Measurements from ENCODE around the gene EYS.
"Not testable (repeated sequence)": the region's sequence is repeated elsewhere in the genome, so short reads cannot be mapped to it uniquely, and the experiment has no call there.

Gene EYS

GRCh38 chr6:65633501-65633900 is 73.5 kb downstream of the EYS start:
- no peak for DNase-seq (ENCODE audit: low read depth in 3 of 3)

GRCh38 chr6:65631711-65632110 is 75.3 kb downstream of the EYS start:
- no peak for DNase-seq (ENCODE audit: low read depth in 3 of 3)

DNA sequence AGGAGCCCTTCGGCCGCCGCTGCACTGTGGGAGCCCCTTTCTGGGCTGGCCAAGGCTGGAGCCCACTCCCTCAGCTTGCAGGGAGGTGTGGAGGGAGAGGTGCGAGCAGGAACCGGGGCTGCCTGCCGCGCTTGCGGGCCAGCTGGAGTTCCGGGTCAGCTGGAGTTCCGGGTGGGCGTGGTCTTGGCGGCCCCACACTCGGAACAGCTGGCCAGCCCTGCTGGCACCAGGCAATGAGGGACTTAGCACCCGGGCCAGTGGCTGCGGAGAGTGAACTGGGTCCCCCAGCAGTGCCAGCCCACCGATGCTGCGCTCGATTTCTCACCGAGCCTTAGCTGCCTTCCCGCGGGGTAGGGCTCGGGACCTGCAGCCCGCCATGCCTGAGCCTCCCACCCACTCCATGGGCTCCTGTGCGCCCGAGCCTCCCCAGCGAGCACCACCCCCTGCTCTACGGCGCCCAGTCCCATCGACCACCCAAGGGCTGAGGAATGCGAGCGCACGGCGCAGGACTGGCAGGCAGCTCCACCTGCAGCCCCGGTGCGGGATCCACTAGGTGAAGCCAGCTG is 79.5 kb downstream of the EYS start:
- not testable (repeated sequence) for DNase-seq (ENCODE audit: low read depth in 3 of 3)

DNA sequence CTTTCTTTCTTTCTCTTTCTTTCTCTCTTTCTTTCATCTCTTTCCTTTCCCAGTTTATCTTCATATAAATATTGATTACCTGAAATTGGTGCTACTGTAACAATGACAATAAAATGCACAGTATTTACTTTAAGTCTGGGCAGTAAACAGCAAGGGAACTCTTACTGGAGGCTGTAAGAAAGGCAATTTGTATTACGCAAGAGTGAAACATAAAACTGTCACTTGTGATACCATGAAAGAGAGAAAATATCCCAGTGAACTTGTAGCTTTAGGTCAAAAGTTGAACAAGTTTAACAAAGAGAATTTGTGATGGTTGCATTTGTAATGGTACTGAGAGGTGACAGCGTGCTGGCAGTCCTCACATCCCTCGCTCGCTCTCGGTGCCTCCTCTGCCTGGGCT is 80.0 kb downstream of the EYS start:
- DNase-seq (ENCODE audit: low read depth in 3 of 3) = no peak

DNA sequence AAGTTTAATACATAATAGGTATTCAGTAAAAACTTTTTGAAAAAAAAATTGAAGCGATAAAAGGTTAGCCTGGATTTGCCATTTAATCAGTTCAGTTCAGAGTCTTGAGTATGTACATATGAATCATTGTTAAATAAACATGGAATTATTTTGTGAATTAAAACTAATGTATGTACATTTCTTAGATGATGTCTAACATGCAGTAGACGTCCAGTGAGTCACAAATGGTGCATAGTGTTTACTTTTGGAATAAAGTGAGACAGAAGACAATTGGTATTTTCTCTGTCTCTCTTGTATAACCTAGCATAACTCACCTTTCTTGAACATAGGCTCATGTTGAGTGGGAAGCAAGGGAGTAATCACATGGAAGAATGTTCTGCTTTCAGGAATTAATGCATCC is 83.5 kb downstream of the EYS start:
- DNase-seq (ENCODE audit: low read depth in 3 of 3) = no peak

GRCh38 chr6:65610746-65611145 is 96.3 kb downstream of the EYS start:
- DNase-seq (ENCODE audit: low read depth in 3 of 3) = no peak

DNA sequence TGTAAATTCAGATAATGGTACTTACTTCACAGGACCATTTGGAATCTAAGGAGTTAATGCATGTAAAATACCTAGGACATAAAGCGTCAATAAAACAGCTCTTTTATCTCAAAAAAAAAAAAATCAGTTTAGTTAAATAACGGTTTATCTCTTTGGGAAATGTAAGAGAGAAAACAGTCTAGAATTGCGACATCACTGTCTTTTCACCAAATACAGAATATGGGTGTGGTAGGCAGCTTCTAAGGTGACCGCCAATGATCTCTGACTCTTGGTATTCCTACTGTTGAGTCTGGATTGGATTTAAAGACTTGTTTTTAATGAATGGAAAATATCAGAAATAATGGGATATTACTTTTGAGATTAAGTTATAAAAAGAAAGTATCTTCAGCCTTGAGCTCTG is 111.5 kb downstream of the EYS start:
- DNase-seq (ENCODE audit: low read depth in 3 of 3) = no peak

DNA sequence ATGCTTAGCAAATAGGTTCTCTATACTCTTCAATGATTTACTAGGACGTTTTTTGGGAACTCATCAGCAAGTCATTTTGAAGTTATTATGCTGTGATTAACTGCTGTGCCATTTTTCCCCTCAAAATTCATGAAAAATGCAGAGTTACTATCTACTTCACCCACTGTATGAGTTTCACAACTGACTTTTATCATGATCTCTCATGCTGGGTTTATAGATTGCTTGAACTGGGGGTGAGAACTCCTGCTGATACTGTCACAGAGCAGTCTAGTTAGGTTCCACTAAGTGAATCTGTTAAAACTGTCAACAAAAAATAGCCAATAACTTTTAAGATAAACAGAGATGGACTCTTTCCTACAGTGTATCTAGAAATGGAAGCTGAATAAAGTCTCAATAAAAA is 136.7 kb downstream of the EYS start:
- DNase-seq (ENCODE audit: low read depth in 3 of 3) = no peak

GRCh38 chr6:65569505-65569904 is 137.5 kb downstream of the EYS start:
- DNase-seq (ENCODE audit: low read depth in 3 of 3) = no peak

DNA sequence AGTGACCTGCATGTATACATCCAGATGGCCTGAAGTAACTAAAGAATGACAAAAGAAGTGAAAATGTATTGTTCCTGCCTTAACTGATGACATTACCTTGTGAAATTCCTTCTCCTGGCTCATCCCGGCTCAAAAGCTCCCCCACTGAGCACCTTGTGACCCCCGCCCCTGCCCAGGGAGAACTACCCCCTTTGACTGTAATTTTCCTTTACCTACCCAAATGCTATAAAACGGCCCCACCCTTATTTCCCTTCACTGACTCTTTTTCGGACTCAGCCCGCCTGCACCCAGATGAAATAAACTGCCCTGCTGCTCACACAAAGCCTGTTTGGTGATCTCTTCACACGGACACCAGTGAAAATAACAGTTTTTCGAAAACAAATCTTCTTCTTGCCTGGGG is 138.0 kb downstream of the EYS start:
- DNase-seq (ENCODE audit: low read depth in 3 of 3) = not testable (repeated sequence)

GRCh38 chr6:65566117-65566516 is 140.9 kb downstream of the EYS start:
- DNase-seq (ENCODE audit: low read depth in 3 of 3) = no peak

DNA sequence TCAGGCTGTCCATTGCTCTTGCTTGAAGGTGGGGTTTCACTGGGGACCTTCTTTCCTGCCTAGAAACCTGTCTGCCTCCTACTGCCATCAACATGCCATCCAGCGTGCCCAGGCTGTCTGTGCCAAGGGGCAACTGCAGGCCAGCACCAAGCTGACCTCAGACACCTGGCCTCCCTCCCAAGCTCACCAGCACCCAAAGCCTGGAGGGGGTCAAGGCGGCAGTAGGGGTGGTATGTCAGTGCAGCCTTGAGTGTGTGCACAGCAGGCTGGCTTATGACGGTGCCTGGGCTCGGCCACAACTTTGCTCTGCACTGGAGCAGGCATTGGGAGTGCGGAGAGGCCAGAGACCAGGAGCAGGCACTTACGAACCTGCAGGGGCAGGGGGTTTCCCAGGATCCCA is 149.0 kb downstream of the EYS start:
- DNase-seq (ENCODE audit: low read depth in 3 of 3) = no peak

- DNase-seq (ENCODE audit: low read depth in 3 of 3) = no peak
These were observed 149.8 kb downstream of the EYS start for GRCh38 chr6:65557224-65557623.

DNA sequence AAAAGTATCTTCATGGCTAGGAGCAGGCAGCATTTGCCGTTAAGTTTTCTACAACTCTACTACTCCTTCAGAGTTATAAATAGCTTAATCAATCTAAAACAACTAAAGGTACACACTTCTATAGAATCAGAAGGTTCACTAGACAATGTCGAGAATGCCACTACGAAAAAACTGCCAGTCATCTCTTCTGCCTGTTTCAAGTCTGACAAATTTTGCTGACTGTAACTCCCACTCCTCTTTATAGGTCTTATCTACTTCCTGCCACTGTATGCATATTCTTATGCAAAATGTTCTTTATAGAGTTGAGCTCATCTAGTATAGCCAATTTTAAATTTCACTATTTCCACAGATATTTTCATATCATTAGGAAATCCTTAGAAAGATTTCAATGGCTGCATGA is 160.1 kb downstream of the EYS start:
- DNase-seq (ENCODE audit: low read depth in 3 of 3) = no peak

- no peak for DNase-seq (ENCODE audit: low read depth in 3 of 3)
These were observed 161.1 kb downstream of the EYS start for GRCh38 chr6:65545920-65546319.

- no peak for DNase-seq (ENCODE audit: low read depth in 3 of 3)
These were observed 168.4 kb downstream of the EYS start for GRCh38 chr6:65538644-65539043.

GRCh38 chr6:65537600-65537999 is 169.4 kb downstream of the EYS start:
- no peak for DNase-seq (ENCODE audit: low read depth in 3 of 3)

GRCh38 chr6:65531533-65531932 is 175.5 kb downstream of the EYS start:
- no peak for DNase-seq (ENCODE audit: low read depth in 3 of 3)

GRCh38 chr6:65524232-65524631 is 182.8 kb downstream of the EYS start:
- DNase-seq (ENCODE audit: low read depth in 3 of 3) = no peak

DNA sequence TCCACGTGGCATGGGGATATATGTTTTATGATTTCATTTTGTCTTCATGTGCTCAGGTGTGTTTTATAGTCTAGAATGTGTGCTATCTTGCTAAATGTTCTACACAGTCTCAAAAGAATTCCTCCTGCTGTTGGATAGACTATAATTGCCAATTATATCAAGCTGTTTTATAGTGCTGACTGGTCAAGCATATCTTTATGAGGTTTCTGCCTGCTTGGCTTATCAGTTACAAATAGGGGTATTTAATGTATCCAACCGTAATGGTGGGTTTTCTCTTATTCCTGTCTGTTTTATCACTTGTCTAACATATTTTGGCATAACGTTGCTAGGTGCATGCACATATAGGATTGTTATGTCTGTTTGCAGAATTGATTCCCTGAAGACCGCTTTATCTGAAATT is 201.3 kb downstream of the EYS start:
- no peak for DNase-seq (ENCODE audit: low read depth in 3 of 3)

DNA sequence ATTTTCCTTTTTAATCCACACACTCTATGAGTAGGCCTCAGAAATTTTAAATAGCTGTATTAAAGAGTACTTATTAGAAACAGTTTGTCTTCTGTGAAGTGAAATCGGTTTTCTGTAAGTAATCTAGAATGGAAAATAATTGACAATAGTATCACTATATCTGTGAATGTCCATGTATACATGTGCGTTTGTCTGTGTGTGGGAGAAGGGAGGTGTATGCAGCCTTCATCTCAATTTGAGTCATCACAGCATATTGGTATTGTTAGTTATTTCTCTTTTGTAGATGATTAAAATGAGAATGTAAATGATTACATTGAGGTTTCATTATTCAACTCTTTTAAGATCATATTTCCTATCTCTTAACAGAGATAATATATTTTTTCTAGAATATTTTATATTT is 206.0 kb downstream of the EYS start:
- no peak for DNase-seq (ENCODE audit: low read depth in 3 of 3)

DNA sequence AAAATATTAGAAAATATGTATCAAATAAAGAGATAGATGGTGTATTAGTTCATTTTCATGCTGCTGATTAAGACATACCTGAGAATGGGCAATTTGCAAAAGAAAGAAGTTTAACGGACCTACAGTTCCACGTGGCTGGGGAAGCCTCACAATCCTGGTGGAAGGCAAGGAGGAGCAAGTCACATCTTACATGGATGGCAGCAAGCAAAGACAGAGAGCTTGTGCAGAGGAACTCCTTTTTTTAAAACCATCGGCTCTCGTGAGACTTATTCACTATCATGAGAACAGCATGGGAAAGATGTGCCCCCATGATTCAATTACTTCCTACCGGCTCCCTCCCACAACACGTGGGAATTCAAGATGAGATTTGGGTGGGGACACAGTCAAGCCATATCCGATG is 223.4 kb downstream of the EYS start:
- DNase-seq (ENCODE audit: low read depth in 3 of 3) = not testable (repeated sequence)

- DNase-seq (ENCODE audit: low read depth in 3 of 3) = no peak
These were observed 237.4 kb downstream of the EYS start for GRCh38 chr6:65469650-65470049.

- no peak for DNase-seq (ENCODE audit: low read depth in 3 of 3)
These were observed 238.7 kb downstream of the EYS start for GRCh38 chr6:65468307-65468706.

DNA sequence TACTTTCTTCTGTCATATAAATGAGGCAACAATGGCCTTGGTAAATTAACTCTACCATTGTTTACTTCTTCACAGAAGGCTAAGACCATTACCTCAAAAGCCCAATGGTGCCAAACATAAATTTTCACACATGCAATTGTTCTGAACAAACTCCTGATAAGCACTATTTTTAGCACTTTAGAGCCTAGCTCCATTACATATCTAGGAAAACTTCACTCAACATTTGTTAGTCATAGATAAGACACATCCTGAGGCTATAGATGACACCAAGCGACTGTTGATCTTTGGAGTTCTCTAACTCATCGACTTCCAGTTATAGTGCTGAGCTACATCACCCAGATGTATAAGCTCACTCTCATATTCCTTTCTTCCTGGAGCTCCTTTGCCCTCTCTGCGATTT is 245.9 kb downstream of the EYS start:
- DNase-seq (ENCODE audit: low read depth in 3 of 3) = no peak

Data from stimulated activated CD4-positive, alpha-beta T cell treated with anti-CD3 and anti-CD28 coated beads, TNF-alpha, amount 100 ng/mL, for 4 hours (primary cell).